H1 (cell line): Measurements from ENCODE around the gene SPAG5. TPM values are rescaled to one million over a fixed set of nuclear protein-coding genes. Genes with fewer than 3 reads are reported as not detected.

Experiments
- CTCF ChIA-PET: fragments of 300-600 bp; sonication (Branson Sonifier 250); formaldehyde crosslinking; loops from one replicate; lab custom pipeline; 2021; ENCODE audit not compliant: partially characterized antibody; lab: Charles Lee
- POLR2A ChIA-PET: fragments of 300-600 bp; sonication (Branson Sonifier 250); formaldehyde crosslinking; loops from one replicate; lab custom pipeline; 2021; ENCODE audit warnings: inconsistent platforms; ENCODE audit not compliant: partially characterized antibody; lab: Charles Lee
- DNase-seq, 2 experiments: peaks; one replicate each; pipeline versions ENCODE4 v3.0.0 to v3.0.0-alpha.2; 2010 to 2022; ENCODE audit warnings: low spot score in 2 of 2, low read depth in 1 of 2, mixed read lengths in 1 of 2
- FAIRE-seq: peaks from 2 replicates; lab custom pipeline; 2011; peaks lifted over from hg19 to GRCh38; lab: Jason Lieb, UNC
- H2AFZ ChIP-seq: 2 replicates; pipeline ENCODE4 v1.8.1; 2012; ENCODE audit warnings: low read length, inconsistent platforms
- H2AK5ac ChIP-seq: 2 replicates; pipeline ENCODE4 v1.6.1; 2013; ENCODE audit warnings: low read depth, low read length
- H2BK120ac ChIP-seq: replicated peaks from 2 replicates; pipeline ENCODE3; 2013; ENCODE audit warnings: low read depth, low read length, inconsistent platforms
- H2BK12ac ChIP-seq: 2 replicates; pipeline ENCODE4 v1.6.1; 2013; ENCODE audit warnings: low read depth, low read length
- H2BK15ac ChIP-seq: 2 replicates; pipeline ENCODE4 v1.6.1; 2013; ENCODE audit warnings: low read length
- H2BK20ac ChIP-seq: 2 replicates; pipeline ENCODE4 v1.6.1; 2013; ENCODE audit warnings: low read length
- H2BK5ac ChIP-seq: 2 replicates; pipeline ENCODE4 v1.6.1; 2013; ENCODE audit warnings: low read depth, low read length
- H3K14ac ChIP-seq: 2 replicates; pipeline ENCODE4 v1.6.1; 2013; ENCODE audit warnings: inconsistent platforms; ENCODE audit not compliant: insufficient read length
- H3K18ac ChIP-seq: 2 replicates; pipeline ENCODE4 v1.6.1; 2013; ENCODE audit warnings: low read length; ENCODE audit errors: extremely low read depth
- H3K23ac ChIP-seq: 2 replicates; pipeline ENCODE4 v1.6.1; 2013; ENCODE audit warnings: inconsistent platforms; ENCODE audit not compliant: insufficient read length
- H3K23me2 ChIP-seq: 2 replicates; pipeline ENCODE4 v1.6.1; 2013; ENCODE audit warnings: low read depth, low read length
- H3K27ac ChIP-seq: 2 replicates; pipeline ENCODE4 v1.6.1; 2011; ENCODE audit warnings: low read depth, low read length, inconsistent platforms
- H3K27me3 ChIP-seq, 4 experiments: replicated peaks in 1 of 4; 1 replicate in 1 of 4; 2 replicates in 3 of 4; pipeline versions ENCODE4 v1.6.1 to v1.8.1; 2011 to 2013; ENCODE audit warnings: low read length in 3 of 4, mild to moderate bottlenecking in 3 of 4, inconsistent platforms in 2 of 4, mixed read lengths in 2 of 4, moderate library complexity in 1 of 4; ENCODE audit not compliant: control insufficient read depth in 3 of 4, insufficient read depth in 3 of 4; ENCODE audit errors: extremely low read depth in 1 of 4
- H3K36me3 ChIP-seq, 4 experiments: 2 replicates each; pipeline versions ENCODE4 v1.6.1 to v1.8.1; 2011 to 2013; ENCODE audit warnings: mild to moderate bottlenecking in 4 of 4, low read length in 3 of 4, moderate library complexity in 2 of 4, control low read depth in 1 of 4, inconsistent platforms in 1 of 4; ENCODE audit not compliant: insufficient read depth in 4 of 4, control insufficient read depth in 2 of 4
- H3K4ac ChIP-seq: replicated peaks from 2 replicates; pipeline ENCODE3; 2013; ENCODE audit warnings: low read length, low read depth, mixed read lengths, inconsistent platforms; ENCODE audit not compliant: insufficient read length
- H3K4me1 ChIP-seq, 4 experiments: replicated peaks in 1 of 4; 1 replicate in 1 of 4; 2 replicates in 3 of 4; pipeline versions ENCODE4 v1.6.1 to v1.8.1; 2011 to 2013; ENCODE audit warnings: low read length in 3 of 4, inconsistent platforms in 2 of 4, mixed read lengths in 1 of 4; ENCODE audit not compliant: insufficient read depth in 4 of 4, control insufficient read depth in 3 of 4
- H3K4me2 ChIP-seq, 2 experiments: 2 replicates each; pipeline versions ENCODE4 v1.6.1 to v1.8.1; 2011 to 2013; ENCODE audit warnings: low read depth in 2 of 2, low read length in 2 of 2, control low read depth in 1 of 2, inconsistent platforms in 1 of 2, mild to moderate bottlenecking in 1 of 2; ENCODE audit not compliant: insufficient read depth in 1 of 2
- H3K4me3 ChIP-seq, 4 experiments: fragments of 200-600, 300-600 bp in 1 of 4; sonication (generic), shearing (Covaris generic), sonication (Bioruptor Twin) in 1 of 4; 2 replicates each; pipeline versions ENCODE4 v1.5.1 to v1.8.1; 2011 to 2016; ENCODE audit warnings: low read length in 4 of 4, low read depth in 3 of 4, control low read depth in 2 of 4, inconsistent platforms in 2 of 4, mild to moderate bottlenecking in 2 of 4, mixed read lengths in 1 of 4, moderate library complexity in 1 of 4; ENCODE audit not compliant: insufficient read depth in 2 of 4; ENCODE audit errors: extremely low read depth in 1 of 4
- H3K56ac ChIP-seq: replicated peaks from 2 replicates; pipeline ENCODE3; 2013; ENCODE audit warnings: low read depth, mild to moderate bottlenecking, mixed read lengths, low read length, inconsistent platforms; ENCODE audit not compliant: insufficient read length
- H3K79me1 ChIP-seq: 2 replicates; pipeline ENCODE4 v1.6.1; 2013; ENCODE audit warnings: low read depth, low read length, control low read depth
- H3K79me2 ChIP-seq, 2 experiments: 2 replicates each; pipeline versions ENCODE4 v1.6.1 to v1.8.1; 2012 to 2013; ENCODE audit warnings: low read length in 2 of 2, mild to moderate bottlenecking in 2 of 2, inconsistent platforms in 1 of 2; ENCODE audit not compliant: insufficient read depth in 2 of 2, control insufficient read depth in 1 of 2
- H3K9ac ChIP-seq, 4 experiments: replicated peaks in 1 of 4; 1 replicate in 1 of 4; 2 replicates in 3 of 4; pipeline versions ENCODE4 v1.6.1 to v1.8.1; 2011 to 2013; ENCODE audit warnings: low read depth in 3 of 4, low read length in 3 of 4, control low read depth in 2 of 4, mild to moderate bottlenecking in 2 of 4, moderate library complexity in 2 of 4, inconsistent platforms in 1 of 4; ENCODE audit errors: extremely low read depth in 1 of 4
- H3K9me3 ChIP-seq, 2 experiments: 2 replicates each; pipeline versions ENCODE4 v1.6.1 to v1.8.1; 2012 to 2013; ENCODE audit warnings: mild to moderate bottlenecking in 2 of 2, moderate library complexity in 2 of 2, control low read depth in 1 of 2, inconsistent platforms in 1 of 2, low read depth in 1 of 2, low read length in 1 of 2, mixed read lengths in 1 of 2; ENCODE audit not compliant: insufficient read depth in 2 of 2
- H4K20me1 ChIP-seq, 2 experiments: replicated peaks in 1 of 2; 2 replicates each; pipeline versions ENCODE3 to v1.8.1; 2011 to 2013; ENCODE audit warnings: inconsistent platforms in 2 of 2, low read length in 2 of 2, mild to moderate bottlenecking in 1 of 2; ENCODE audit not compliant: insufficient read depth in 2 of 2, control insufficient read depth in 1 of 2
- H4K5ac ChIP-seq: 2 replicates; pipeline ENCODE4 v1.6.1; 2013; ENCODE audit warnings: low read length, low read depth, mixed read lengths, inconsistent platforms; ENCODE audit not compliant: insufficient read length
- H4K8ac ChIP-seq: 2 replicates; pipeline ENCODE4 v1.8.0; 2013; ENCODE audit warnings: mild to moderate bottlenecking, moderate library complexity, low read length, inconsistent platforms; ENCODE audit not compliant: insufficient read depth; ENCODE audit errors: extremely low read depth
- H4K91ac ChIP-seq: replicated peaks from 2 replicates; pipeline ENCODE3; 2013; ENCODE audit warnings: low read length, mixed read lengths, inconsistent platforms; ENCODE audit not compliant: insufficient read length
- FOSL1 ChIP-seq: IDR thresholded peaks from 2 replicates; pipeline ENCODE4 v1.6.1; 2011; ENCODE audit warnings: mild to moderate bottlenecking, low read depth, low read length, moderate library complexity; ENCODE audit not compliant: insufficient read depth
- GABPA ChIP-seq: IDR thresholded peaks from 2 replicates; pipeline ENCODE4 v1.6.1; 2011; ENCODE audit warnings: mild to moderate bottlenecking, low read length, moderate library complexity, borderline replicate concordance; ENCODE audit not compliant: insufficient read depth
- JUN ChIP-seq: IDR thresholded peaks from 2 replicates; pipeline ENCODE4 v1.6.1; 2011; ENCODE audit warnings: low read depth, mild to moderate bottlenecking, improper control_type of control experiment, low read length
- MAFK ChIP-seq: IDR thresholded peaks from 2 replicates; pipeline ENCODE4 v1.6.1; 2012; ENCODE audit warnings: low read depth, mild to moderate bottlenecking, improper control_type of control experiment, low read length
- RXRA ChIP-seq: IDR thresholded peaks from 2 replicates; pipeline ENCODE4 v1.6.1; 2011; ENCODE audit warnings: low read depth, mild to moderate bottlenecking, low read length, moderate library complexity; ENCODE audit not compliant: insufficient read depth
- SIX5 ChIP-seq: IDR thresholded peaks from 2 replicates; pipeline ENCODE4 v1.6.1; 2011; ENCODE audit warnings: mild to moderate bottlenecking, low read depth, low read length
- TEAD4 ChIP-seq: IDR thresholded peaks from 2 replicates; pipeline ENCODE4 v1.6.1; 2012; ENCODE audit warnings: low read depth, low read length, inconsistent platforms, mixed read lengths
- WGBS, 2 experiments: shearing (Covaris generic) in 1 of 2; methylation state at CpG; one replicate each; pipeline versions ENCODE4 v1.1.6 to v1.1.7; 2013 to 2015; ENCODE audit warnings: low lambda C conversion rate in 2 of 2, mixed read lengths in 2 of 2, inconsistent platforms in 1 of 2, low coverage in 1 of 2, missing lambda C conversion rate in 1 of 2; ENCODE audit not compliant: insufficient replicate concordance in 2 of 2, insufficient coverage in 1 of 2, insufficient read length in 1 of 2; ENCODE audit errors: extremely low coverage in 1 of 2, missing lambda C conversion rate in 1 of 2; 5-methylcytosine and 5-hydroxymethylcytosine counted together
- polyA plus RNA-seq, 7 experiments: library from polyadenylated mRNA; depleted of rRNA in 3 of 7; stranded (reverse) in 5 of 7; unstranded in 2 of 7; fragments of >200 nt in 5 of 7; fragments of 200-250 nt in 2 of 7; gene quantifications; 1 replicate in 5 of 7; 2 replicates in 1 of 7; 4 replicates in 1 of 7; pipeline versions ENCODE4 v1.2.1 to v1.2.3, GENCODE V29; 2011 to 2013; ENCODE audit warnings: missing spikeins in 2 of 7, mixed read lengths in 2 of 7
- total RNA-seq: library from RNA; stranded (reverse); fragmentation: NEBNext Ultra II Directional; extraction: Animal tissue kit (Norgen Biotek cat#: 25700); gene quantifications from 2 replicates; pipeline ENCODE4 v1.2.1, GENCODE V29; 2021
- TF ChIP-seq, protein P1 (sequence below), 3 experiments: IDR thresholded peaks; 1 replicate in 2 of 3; 2 replicates in 1 of 3; pipeline versions ENCODE4 v1.5.1 to v1.6.1; 2011; ENCODE audit warnings: low read length in 3 of 3, mild to moderate bottlenecking in 3 of 3, inconsistent platforms in 2 of 3, low read depth in 1 of 3, moderate library complexity in 1 of 3; ENCODE audit not compliant: insufficient read depth in 1 of 3; ENCODE audit errors: control extremely low read depth in 1 of 3

The SPAG5 gene
- total and polyA plus RNA-seq, 2 of the 8 experiments (the other 6 are each of a cell fraction or from before 2014, with no cell fraction given) = 57.1 to 129 TPM

DNA sequence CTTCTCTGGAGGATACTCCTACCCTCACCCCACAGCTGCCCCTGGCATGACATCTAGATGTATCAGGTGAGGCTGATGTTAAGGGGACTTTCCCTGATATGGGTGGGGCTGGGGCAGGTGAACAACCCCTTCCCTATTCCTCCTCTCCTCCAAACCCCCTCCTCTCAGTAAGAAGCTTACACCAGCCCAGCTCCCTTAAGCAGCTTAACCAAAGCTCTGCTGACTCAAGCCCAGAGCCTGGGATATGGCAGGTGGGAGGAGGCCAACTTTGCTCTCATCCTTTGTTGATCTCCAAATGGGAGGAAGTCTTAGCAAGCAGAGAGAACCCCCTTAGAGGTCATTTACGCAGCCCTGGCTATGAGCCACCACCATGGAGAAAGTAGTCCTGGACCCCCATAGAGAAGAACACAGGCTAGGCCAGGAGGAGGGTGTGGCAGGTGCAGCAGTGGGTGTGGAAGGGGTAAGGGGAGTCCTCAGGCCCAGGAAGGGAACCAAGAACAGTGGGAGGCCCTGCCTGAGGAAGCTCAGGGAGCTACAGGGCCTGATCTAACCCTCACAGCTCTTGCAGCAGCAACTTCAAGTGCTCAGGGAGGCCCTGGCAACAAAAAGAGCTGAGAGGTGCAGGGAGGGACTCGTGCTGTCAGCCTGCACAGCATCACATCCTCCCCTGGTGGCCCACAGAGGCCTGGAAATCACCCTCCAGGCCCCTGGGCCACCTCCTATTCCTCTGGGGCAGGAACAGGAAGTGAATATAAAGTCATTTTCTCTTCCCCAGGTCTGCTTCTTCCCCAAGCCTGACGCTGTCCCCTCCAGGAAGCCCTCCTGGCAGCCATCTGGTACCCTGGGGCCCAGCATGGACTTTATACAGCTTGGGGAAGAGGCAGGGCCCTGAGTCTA, 49.3 kb downstream of the SPAG5 start:
- H2BK20ac ChIP-seq = no peak overlapping the region
- no peak for TF ChIP-seq TEAD4
- no peak for TF ChIP-seq SIX5
- TF ChIP-seq MAFK = no peak
- no peak for TF ChIP-seq JUN
- no peak for TF ChIP-seq RXRA
- TF ChIP-seq FOSL1 = no peak
- TF ChIP-seq GABPA = no peak
- TF ChIP-seq, protein P1, sequence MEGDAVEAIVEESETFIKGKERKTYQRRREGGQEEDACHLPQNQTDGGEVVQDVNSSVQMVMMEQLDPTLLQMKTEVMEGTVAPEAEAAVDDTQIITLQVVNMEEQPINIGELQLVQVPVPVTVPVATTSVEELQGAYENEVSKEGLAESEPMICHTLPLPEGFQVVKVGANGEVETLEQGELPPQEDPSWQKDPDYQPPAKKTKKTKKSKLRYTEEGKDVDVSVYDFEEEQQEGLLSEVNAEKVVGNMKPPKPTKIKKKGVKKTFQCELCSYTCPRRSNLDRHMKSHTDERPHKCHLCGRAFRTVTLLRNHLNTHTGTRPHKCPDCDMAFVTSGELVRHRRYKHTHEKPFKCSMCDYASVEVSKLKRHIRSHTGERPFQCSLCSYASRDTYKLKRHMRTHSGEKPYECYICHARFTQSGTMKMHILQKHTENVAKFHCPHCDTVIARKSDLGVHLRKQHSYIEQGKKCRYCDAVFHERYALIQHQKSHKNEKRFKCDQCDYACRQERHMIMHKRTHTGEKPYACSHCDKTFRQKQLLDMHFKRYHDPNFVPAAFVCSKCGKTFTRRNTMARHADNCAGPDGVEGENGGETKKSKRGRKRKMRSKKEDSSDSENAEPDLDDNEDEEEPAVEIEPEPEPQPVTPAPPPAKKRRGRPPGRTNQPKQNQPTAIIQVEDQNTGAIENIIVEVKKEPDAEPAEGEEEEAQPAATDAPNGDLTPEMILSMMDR (IDR thresholded peaks at IDR 0.05; ENCODE audit: control extremely low read depth in 1 of 3, insufficient read depth in 1 of 3, low read depth in 1 of 3, low read length in 3 of 3) = no peak

More for the DNA sequence above, 49.3 kb downstream of the SPAG5 start:
- Histone ChIP-seq H3K9ac (no peak overlapping the region), H2BK12ac (no peak overlapping the region), H3K4ac (no peak overlapping the region), H4K8ac (no peak overlapping the region), H3K23me2 (peaks cover 7% of the 10 kb centered on the region; the same call in 1 of the 2 replicates), H3K79me2 (peaks cover 0 to 10% of the 10 kb centered on the region in 2 experiments; a peak in 1 of 4 replicates), H3K4me1 (peaks cover 0 to 16% (median 5%) of the 10 kb centered on the region in 4 experiments; a peak in 5 of 7 replicates), H3K56ac (no peak overlapping the region), H3K4me2 (no peak overlapping the region), H3K79me1 (peaks cover 7% of the 10 kb centered on the region), H3K9me3 (no peaks in the 10 kb centered on the region), H3K4me3 (no peak overlapping the region), H2BK5ac (no peak overlapping the region), H4K20me1 (peaks cover 2 to 12% of the 10 kb centered on the region in 2 experiments), H3K27me3 (no peaks in the 10 kb centered on the region; a peak in 1 of 7 replicates), H4K5ac (no peak overlapping the region), H3K36me3 (peaks cover 2 to 18% (median 4%) of the 10 kb centered on the region in 4 experiments; a peak in 4 of 8 replicates), H3K27ac (no peak overlapping the region), H2AK5ac (no peak overlapping the region), H2AFZ (no peak overlapping the region), H3K23ac (no peak overlapping the region), H3K18ac (no peak overlapping the region), H2BK120ac (no peak overlapping the region), H4K91ac (no peak overlapping the region), H2BK15ac (no peak overlapping the region), H3K14ac (no peak overlapping the region)
- no peak for DNase-seq
- ChIA-PET POLR2A (interaction anchor here (1.3 to 3.9 kb wide), 2 partner anchors 20 to 185 kb away, joined by 3 to 23 read pairs; partner anchors contain the start of gene PIGS), CTCF (interaction anchor here (0.7 to 18.4 kb wide), 25 partner anchors 8 to 347 kb away, joined by 3 to 547 read pairs (median 4); partner anchors contain the start of genes ALDOC, FOXN1, PIGS and SLC13A2)
- FAIRE-seq = no peak
- WGBS, 2 experiments = 88% methylated on average over 3 of the region's 3 CpGs; no CpG with 5 or more reads in 1 of the 2 experiments
